H1 (cell line): ENCODE data around the gene LEMD2. TPM values are rescaled to one million over a fixed set of nuclear protein-coding genes. Genes with fewer than 3 reads are reported as not detected.

Source experiments
- CBX5 ChIP-seq: fragments of 300-800, 300-1000 bp; sonication (generic); IDR thresholded peaks from 2 replicates; pipeline ENCODE4 v1.7.1; 2016; ENCODE audit warnings: antibody characterized with exemption, low read length, low read depth
- CEBPB ChIP-seq: IDR thresholded peaks from 2 replicates; pipeline ENCODE4 v1.6.1; 2012; ENCODE audit warnings: low read depth, low read length
- CHD1 ChIP-seq: IDR thresholded peaks from 2 replicates; pipeline ENCODE4 v1.6.1; 2012; ENCODE audit warnings: low read depth, low read length, improper control_type of control experiment
- CTCF ChIP-seq, 3 experiments: IDR thresholded peaks; 1 replicate in 2 of 3; 2 replicates in 1 of 3; pipeline versions ENCODE4 v1.5.1 to v1.6.1; 2011; ENCODE audit warnings: low read length in 3 of 3, mild to moderate bottlenecking in 3 of 3, inconsistent platforms in 2 of 3, low read depth in 1 of 3, moderate library complexity in 1 of 3; ENCODE audit not compliant: insufficient read depth in 1 of 3; ENCODE audit errors: control extremely low read depth in 1 of 3
- GTF2F1 ChIP-seq: IDR thresholded peaks from 2 replicates; pipeline ENCODE4 v1.6.1; 2012; ENCODE audit warnings: low read depth, low read length, improper control_type of control experiment, borderline replicate concordance
- POLR2A ChIP-seq, 2 experiments: IDR thresholded peaks; 1 replicate in 1 of 2; 2 replicates in 1 of 2; pipeline ENCODE4 v1.6.1; 2011; ENCODE audit warnings: low read depth in 2 of 2, low read length in 2 of 2, mild to moderate bottlenecking in 2 of 2; ENCODE audit errors: control extremely low read depth in 1 of 2
- RBBP5 ChIP-seq: IDR thresholded peaks from 2 replicates; pipeline ENCODE4 v1.7.1; 2012; ENCODE audit warnings: low read depth, mild to moderate bottlenecking, inconsistent platforms, low read length, moderate library complexity, borderline replicate concordance
- TBP ChIP-seq: IDR thresholded peaks from 2 replicates; pipeline ENCODE4 v1.6.1; 2011; ENCODE audit warnings: low read depth, low read length, improper control_type of control experiment
- TEAD4 ChIP-seq: IDR thresholded peaks from 2 replicates; pipeline ENCODE4 v1.6.1; 2012; ENCODE audit warnings: low read depth, low read length, inconsistent platforms, mixed read lengths
- polyA plus RNA-seq, 7 experiments: library from polyadenylated mRNA; depleted of rRNA in 3 of 7; stranded (reverse) in 5 of 7; unstranded in 2 of 7; fragments of >200 nt in 5 of 7; fragments of 200-250 nt in 2 of 7; gene quantifications; 1 replicate in 5 of 7; 2 replicates in 1 of 7; 4 replicates in 1 of 7; pipeline versions ENCODE4 v1.2.1 to v1.2.3, GENCODE V29; 2011 to 2013; ENCODE audit warnings: missing spikeins in 2 of 7, mixed read lengths in 2 of 7
- total RNA-seq: library from RNA; stranded (reverse); fragmentation: NEBNext Ultra II Directional; extraction: Animal tissue kit (Norgen Biotek cat#: 25700); gene quantifications from 2 replicates; pipeline ENCODE4 v1.2.1, GENCODE V29; 2021

The LEMD2 gene
- total and polyA plus RNA-seq, 2 of the 8 experiments (the other 6 are each of a cell fraction or from before 2014, with no cell fraction given), result 32.7 to 57.3 TPM

DNA sequence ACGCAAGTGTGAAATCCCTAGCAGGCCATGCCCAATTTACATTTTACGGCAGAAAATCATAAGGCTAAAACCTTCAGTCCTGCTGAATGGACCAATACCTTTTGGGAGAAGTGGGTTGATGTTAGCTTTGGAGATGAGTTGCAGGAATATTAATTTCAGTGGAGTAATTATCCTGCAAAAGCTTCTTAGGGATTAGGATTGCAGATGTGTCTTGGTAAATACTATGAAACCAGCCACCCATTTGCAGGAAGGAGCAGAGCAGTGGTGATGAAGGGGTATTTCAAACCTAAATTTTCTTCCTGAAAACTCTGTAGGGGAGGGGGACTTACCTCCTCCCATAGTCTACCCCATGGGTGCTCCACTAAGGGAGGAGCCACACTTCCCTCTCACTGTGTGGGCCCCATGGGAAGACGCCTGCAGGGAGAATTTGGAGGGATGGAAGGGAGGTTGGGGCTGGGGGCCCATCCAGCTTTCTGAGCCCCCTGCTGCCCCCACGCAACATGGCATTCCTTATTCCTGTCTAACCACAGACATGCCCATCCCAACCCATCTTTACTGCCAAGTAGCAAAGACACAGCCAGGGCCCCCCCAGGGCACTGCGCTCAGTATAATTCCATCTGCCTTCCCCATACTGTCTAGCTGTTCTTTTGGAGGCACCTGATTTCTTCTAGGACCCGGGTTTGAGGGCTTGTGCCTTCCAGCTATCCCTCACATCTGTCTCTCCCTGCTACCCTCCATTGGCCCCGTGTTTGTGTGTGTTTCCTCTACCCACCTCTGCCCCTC lies 62.8 kb downstream of the LEMD2 start (continued):
- TF ChIP-seq CTCF (IDR thresholded peaks at IDR 0.05; ENCODE audit: control extremely low read depth in 1 of 3, insufficient read depth in 1 of 3, low read depth in 1 of 3, low read length in 3 of 3) (no peak), CHD1 (no peak), GTF2F1 (no peak), RBBP5 (no peak), CBX5 (no peak), TBP (no peak), CEBPB (no peak), POLR2A (IDR thresholded peaks at IDR 0.05; ENCODE audit: control extremely low read depth in 1 of 2, low read depth in 2 of 2, low read length in 2 of 2) (no peak), TEAD4 (no peak)
